HL-60 (cell line): ENCODE measurements around the gene HTR4.

Source experiments
- DNase-seq, 2 experiments: peaks; one replicate each; pipeline ENCODE4 v3.0.0-alpha.2; 2010 to 2020; ENCODE audit warnings: low read depth in 1 of 2, low spot score in 1 of 2
- H3K27ac ChIP-seq: fragments of 250-450 bp; sonication (Bioruptor Pico); replicated peaks from 2 replicates; pipeline ENCODE4 v1.5.1; 2020; ENCODE audit warnings: mild to moderate bottlenecking, moderate library complexity
- H3K27me3 ChIP-seq: fragments of 250-450 bp; sonication (Bioruptor Pico); 2 replicates; pipeline ENCODE4 v1.5.1; 2021; ENCODE audit warnings: mild to moderate bottlenecking, moderate library complexity; ENCODE audit not compliant: insufficient read depth, poor library complexity, severe bottlenecking
- H3K4me3 ChIP-seq: replicated peaks from 2 replicates; pipeline ENCODE4 v1.5.1; 2011; ENCODE audit warnings: mild to moderate bottlenecking, control low read depth, low read length; ENCODE audit not compliant: insufficient read depth
- CTCF ChIP-seq: IDR thresholded peaks from one replicate; pipeline ENCODE4 v1.5.1; 2011; ENCODE audit warnings: low read length, control low read depth, inconsistent platforms; ENCODE audit not compliant: insufficient read depth
- GABPA ChIP-seq: IDR thresholded peaks from 2 replicates; pipeline ENCODE4 v1.6.1; 2012; ENCODE audit warnings: low read depth
- POLR2AphosphoS5 ChIP-seq: IDR thresholded peaks from 2 replicates; pipeline ENCODE4 v1.6.1; 2012; ENCODE audit warnings: low read depth
- REST ChIP-seq: IDR thresholded peaks from 2 replicates; pipeline ENCODE4 v1.6.1; 2012; ENCODE audit warnings: low read depth; ENCODE audit not compliant: insufficient replicate concordance
- SPI1 ChIP-seq: IDR thresholded peaks from 2 replicates; pipeline ENCODE4 v1.6.1; 2012; ENCODE audit warnings: low read depth, mild to moderate bottlenecking, borderline replicate concordance

HTR4 gene

GRCh38 chr5:148543727-148544126, 110.6 kb downstream of the HTR4 start:
- TF ChIP-seq POLR2AphosphoS5 (no peak), CTCF (no peak), GABPA (no peak), SPI1 (no peak), REST (no peak)
- no peak for DNase-seq
- Histone ChIP-seq H3K27ac (no peak overlapping the region), H3K4me3 (no peak overlapping the region), H3K27me3 (peaks cover 5% of the 10 kb centered on the region)

GRCh38 chr5:148542812-148543211, 111.5 kb downstream of the HTR4 start:
- peaks cover 5% of the 10 kb centered on the region for H3K27me3 ChIP-seq
- TF ChIP-seq SPI1, result no peak
- DNase-seq, result no peak

GRCh38 chr5:148541054-148541835, 113.1 kb downstream of the HTR4 start:
- no peak overlapping the region for H3K4me3 ChIP-seq
- DNase-seq, result no peak
- H3K27ac ChIP-seq, result no peak overlapping the region
- H3K27me3 ChIP-seq, result peaks cover 2% of the 10 kb centered on the region
- no peak for TF ChIP-seq REST
- no peak for TF ChIP-seq POLR2AphosphoS5
- TF ChIP-seq CTCF, result no peak

More at GRCh38 chr5:148542812-148543211, 111.5 kb downstream of the HTR4 start:
- Histone ChIP-seq H3K4me3 (no peak overlapping the region), H3K27ac (no peak overlapping the region)

DNA sequence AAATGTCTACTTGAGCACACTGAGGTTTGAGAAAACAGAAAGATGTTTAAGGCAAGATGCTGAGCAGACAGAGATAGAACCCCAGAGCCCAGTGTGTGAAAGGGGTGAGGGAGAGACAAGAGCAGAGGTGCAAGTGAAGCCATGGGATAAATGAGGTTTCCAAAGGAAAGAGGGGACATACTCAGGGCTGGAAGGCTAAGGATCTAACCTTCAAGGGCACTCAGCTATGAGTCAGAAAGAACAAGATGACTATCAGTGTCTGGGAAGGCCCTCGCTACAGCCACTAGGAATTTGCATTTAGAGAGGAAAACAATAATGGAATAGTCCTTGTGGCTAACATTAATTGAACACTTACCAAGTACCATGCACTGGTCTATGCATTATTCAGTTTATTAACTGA, 113.7 kb downstream of the HTR4 start:
- TF ChIP-seq POLR2AphosphoS5, result no peak
- H3K27me3 ChIP-seq, result peaks cover 2% of the 10 kb centered on the region
- no peak for DNase-seq
- no peak overlapping the region for H3K27ac ChIP-seq
- H3K4me3 ChIP-seq, result no peak overlapping the region

DNA sequence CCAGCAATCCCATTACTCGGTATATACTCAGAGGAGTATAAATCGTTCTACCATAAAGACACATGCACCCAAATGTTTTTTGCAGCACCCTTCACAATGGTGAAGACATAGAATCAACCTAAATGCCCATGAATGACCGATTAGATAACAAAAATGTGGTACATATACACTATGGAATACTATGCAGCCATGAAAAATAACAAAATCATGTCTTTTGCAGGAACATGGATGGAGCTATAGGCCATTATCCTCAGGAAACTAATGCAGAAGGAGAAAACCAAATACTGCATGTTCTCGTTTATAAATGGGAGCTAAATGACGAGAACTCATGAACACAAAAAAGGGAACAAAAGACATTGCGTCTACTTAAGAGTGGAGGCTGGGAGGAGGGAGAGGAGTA, 114.5 kb downstream of the HTR4 start:
- Histone ChIP-seq H3K27me3 (no peaks in the 10 kb centered on the region), H3K4me3 (no peak overlapping the region), H3K27ac (no peak overlapping the region)
- no peak for TF ChIP-seq SPI1
- TF ChIP-seq POLR2AphosphoS5, result no peak
- TF ChIP-seq CTCF, result no peak
- TF ChIP-seq GABPA, result no peak
- no peak for TF ChIP-seq REST
- no peak for DNase-seq
